CD8-positive, alpha-beta memory T cell (primary cell): ENCODE results near the gene SLC35E4. TPM values are rescaled to one million over a fixed set of nuclear protein-coding genes. Genes with fewer than 3 reads are reported as not detected.
"Not testable (repeated sequence)": the region's sequence is repeated elsewhere in the genome, so short reads cannot be mapped to it uniquely, and the experiment has no call there.

Source experiments
- CTCF ChIA-PET: fragments of 350-600 bp; sonication (Branson Sonifier 250); formaldehyde crosslinking; loops from one replicate; lab custom pipeline; 2021; ENCODE audit warnings: antibody characterized with exemption; lab: Charles Lee
- POLR2A ChIA-PET: fragments of 350-600 bp; sonication (Branson Sonifier 250); formaldehyde crosslinking; loops from one replicate; lab custom pipeline; 2021; ENCODE audit warnings: antibody characterized with exemption; lab: Charles Lee
- DNase-seq, 5 donors: peaks; one replicate each; pipeline versions ENCODE4 v3.0.0 to v3.0.0-alpha.2; 2020 to 2022; ENCODE audit warnings: mixed read lengths in 1 of 5
- H3K27ac ChIP-seq: one replicate; pipeline ENCODE4 v1.7.0; 2013; ENCODE audit warnings: low read depth, mild to moderate bottlenecking, low read length, moderate library complexity
- H3K27me3 ChIP-seq: 2 replicates; pipeline ENCODE4 v1.7.0; 2013; ENCODE audit warnings: low read length, mild to moderate bottlenecking; ENCODE audit not compliant: insufficient read depth, poor library complexity, severe bottlenecking
- H3K36me3 ChIP-seq: 2 replicates; pipeline ENCODE4 v1.7.0; 2013; ENCODE audit warnings: mild to moderate bottlenecking, low read length, moderate library complexity; ENCODE audit not compliant: insufficient read depth
- H3K4me1 ChIP-seq: 2 replicates; pipeline ENCODE4 v1.7.0; 2013; ENCODE audit warnings: mild to moderate bottlenecking, low read length, moderate library complexity; ENCODE audit not compliant: insufficient read depth
- H3K4me3 ChIP-seq: 2 replicates; pipeline ENCODE4 v1.7.0; 2013; ENCODE audit warnings: mild to moderate bottlenecking, low read length
- H3K9me3 ChIP-seq: 2 replicates; pipeline ENCODE4 v1.7.0; 2013; ENCODE audit warnings: mild to moderate bottlenecking, low read length
- H3K27ac Mint-ChIP-seq, 8 donors: one replicate each; pipeline ENCODE4 v1.8.0; 2020 to 2021; ENCODE audit warnings: mixed read lengths in 8 of 8, mild to moderate bottlenecking in 6 of 8, inconsistent platforms in 3 of 8, moderate library complexity in 3 of 8
- H3K27me3 Mint-ChIP-seq, 2 donors: one replicate each; pipeline ENCODE4 v1.8.0; 2020 to 2021; ENCODE audit warnings: mixed read lengths in 2 of 2, mild to moderate bottlenecking in 1 of 2, moderate library complexity in 1 of 2
- H3K36me3 Mint-ChIP-seq, 3 donors: one replicate each; pipeline ENCODE4 v1.8.0; 2020 to 2021; ENCODE audit warnings: mixed read lengths in 3 of 3, inconsistent platforms in 1 of 3, mild to moderate bottlenecking in 1 of 3
- H3K4me1 Mint-ChIP-seq, 3 donors: one replicate each; pipeline ENCODE4 v1.8.0; 2020 to 2021; ENCODE audit warnings: mixed read lengths in 3 of 3, inconsistent platforms in 1 of 3, mild to moderate bottlenecking in 1 of 3
- H3K4me3 Mint-ChIP-seq, 7 donors: one replicate each; pipeline ENCODE4 v1.8.0; 2020 to 2021; ENCODE audit warnings: mixed read lengths in 7 of 7, mild to moderate bottlenecking in 6 of 7, moderate library complexity in 4 of 7, inconsistent platforms in 2 of 7
- H3K9me3 Mint-ChIP-seq, 5 donors: one replicate each; pipeline ENCODE4 v1.8.0; 2020 to 2022; ENCODE audit warnings: mixed read lengths in 5 of 5, mild to moderate bottlenecking in 3 of 5, moderate library complexity in 2 of 5, inconsistent platforms in 1 of 5
- polyA plus RNA-seq: library from polyadenylated mRNA; unstranded; fragments of 300-500 nt; fragmentation: Illumina TruSeq; gene quantifications from one replicate; pipeline ENCODE4 v1.2.3, GENCODE V29; 2021
- total RNA-seq, 2 experiments: library from RNA; stranded (reverse); gene quantifications; one replicate each; pipeline ENCODE4 v1.2.3, GENCODE V29; 2021

SLC35E4 gene
- total and polyA plus RNA-seq, 3 experiments from 2014 or later: 3.3 to 8.4 (median 7.1) TPM

DNA sequence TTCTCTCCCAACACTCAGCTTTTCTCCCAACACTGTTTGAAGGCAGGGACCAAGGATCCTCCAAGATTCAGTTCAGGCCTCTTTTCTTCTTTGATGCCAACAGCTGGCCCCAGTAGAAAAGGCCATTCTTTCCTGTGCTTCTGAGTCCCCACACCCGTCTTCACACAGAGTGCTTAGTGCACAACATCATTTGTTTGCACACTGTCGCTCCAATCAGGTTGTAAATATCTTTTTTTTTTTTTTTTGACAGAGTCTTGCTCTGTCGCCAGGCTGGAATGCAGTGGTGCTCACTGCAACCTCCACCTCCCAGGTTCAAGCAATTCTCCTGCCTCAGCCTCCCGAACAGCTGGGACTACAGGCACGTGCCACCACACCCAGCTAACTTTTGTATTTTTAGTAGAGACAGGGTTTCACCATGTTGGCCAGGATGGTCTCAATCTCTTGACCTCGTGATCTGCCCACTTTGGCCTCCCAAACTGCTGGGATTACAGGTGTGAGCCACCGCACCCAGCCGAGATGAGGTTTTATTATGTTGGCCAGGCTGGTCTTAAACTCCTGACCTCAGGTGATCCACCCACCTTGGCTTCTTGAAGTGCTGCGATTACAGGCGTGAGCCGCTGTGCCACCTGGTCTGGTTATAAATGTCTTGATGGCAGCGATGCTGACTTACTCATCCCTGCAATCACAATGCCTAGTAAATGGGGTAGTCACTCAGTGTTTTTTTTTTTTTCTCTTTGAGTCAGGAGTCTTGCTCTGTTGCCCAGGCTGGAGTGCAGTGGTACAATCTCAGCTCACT is 44.5 kb downstream of the SLC35E4 start:
- H3K4me3 Mint-ChIP-seq, CTCF ChIA-PET, H3K27ac Mint-ChIP-seq, H3K4me1 ChIP-seq, H3K9me3 ChIP-seq, DNase-seq, H3K27me3 ChIP-seq, H3K36me3 Mint-ChIP-seq, H3K27ac ChIP-seq, H3K4me1 Mint-ChIP-seq, POLR2A ChIA-PET, H3K36me3 ChIP-seq, H3K4me3 ChIP-seq, H3K9me3 Mint-ChIP-seq: not testable (repeated sequence)
- H3K27me3 Mint-ChIP-seq: peaks cover 7 to 18% of the 10 kb centered on the region in 2 donors

DNA sequence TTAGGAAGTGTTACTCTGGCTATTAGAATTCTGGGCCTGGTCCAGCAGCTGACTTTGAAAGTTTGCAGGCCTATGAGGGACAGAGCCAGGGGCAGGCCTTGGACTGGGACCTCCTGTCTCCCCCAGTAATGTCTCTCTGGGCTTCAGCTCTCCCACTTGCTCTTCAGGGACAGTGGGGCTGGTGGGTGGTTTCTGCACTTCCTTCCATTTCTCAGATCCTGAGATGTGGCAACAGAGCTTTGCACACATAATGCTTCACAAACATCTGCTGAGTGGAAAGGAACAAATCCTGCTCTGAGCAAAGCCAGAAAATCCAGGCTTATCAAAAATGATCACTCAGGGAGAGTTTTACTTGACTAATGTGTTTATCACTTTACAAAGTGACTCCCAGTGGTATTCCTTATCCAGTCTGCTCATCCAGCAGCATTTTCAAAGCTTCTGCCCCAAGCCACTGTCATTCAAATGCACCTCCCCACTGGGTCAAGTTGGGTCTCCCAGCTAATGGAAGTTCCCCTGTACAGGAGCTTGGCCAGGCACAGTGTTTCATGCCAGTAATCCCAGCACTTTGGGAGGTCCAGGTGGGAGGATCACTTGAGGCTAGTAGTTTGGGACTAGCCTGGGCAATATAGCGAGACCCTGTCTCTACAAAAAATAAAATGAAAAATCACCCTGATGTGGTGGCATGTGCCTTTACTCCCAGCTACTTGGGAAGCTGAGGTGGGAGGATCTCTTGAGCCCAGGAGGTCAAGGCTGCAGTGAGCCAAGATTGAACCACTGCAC is 45.6 kb downstream of the SLC35E4 start:
- H3K4me1 Mint-ChIP-seq: no peaks in the 10 kb centered on the region
- H3K4me3 Mint-ChIP-seq: no peak overlapping the region
- POLR2A ChIA-PET: no interaction called here
- peaks cover 10 to 19% of the 10 kb centered on the region in 2 donors for H3K27me3 Mint-ChIP-seq
- H3K27ac ChIP-seq: no peak overlapping the region
- CTCF ChIA-PET: no interaction called here
- DNase-seq: no peak
- H3K9me3 Mint-ChIP-seq: no peaks in the 10 kb centered on the region
- H3K27ac Mint-ChIP-seq: peak overlapping the region in 1 of 8 donors; percentile 29
- H3K36me3 ChIP-seq: no peaks in the 10 kb centered on the region
- no peaks in the 10 kb centered on the region for H3K9me3 ChIP-seq
- no peak overlapping the region for H3K4me3 ChIP-seq
- H3K27me3 ChIP-seq: no peaks in the 10 kb centered on the region
- H3K4me1 ChIP-seq: no peaks in the 10 kb centered on the region
- no peaks in the 10 kb centered on the region for H3K36me3 Mint-ChIP-seq

GRCh38 chr22:30681831-30682230 is 46.2 kb downstream of the SLC35E4 start:
- H3K4me3 ChIP-seq: no peak overlapping the region
- H3K4me1 ChIP-seq: no peaks in the 10 kb centered on the region
- Mint-ChIP-seq H3K36me3 (no peaks in the 10 kb centered on the region), H3K4me1 (no peaks in the 10 kb centered on the region), H3K27me3 (peaks cover 8 to 14% of the 10 kb centered on the region in 2 donors), H3K4me3 (no peak overlapping the region), H3K9me3 (no peaks in the 10 kb centered on the region), H3K27ac (no peak overlapping the region)
- no peaks in the 10 kb centered on the region for H3K9me3 ChIP-seq
- CTCF ChIA-PET: no interaction called here
- H3K27ac ChIP-seq: no peak overlapping the region
- no peaks in the 10 kb centered on the region for H3K36me3 ChIP-seq
- DNase-seq: no peak
- POLR2A ChIA-PET: no interaction called here
- no peaks in the 10 kb centered on the region for H3K27me3 ChIP-seq

- no peaks in the 10 kb centered on the region for H3K4me1 ChIP-seq
- POLR2A ChIA-PET: no interaction called here
- H3K27ac Mint-ChIP-seq: no peak overlapping the region
These were observed 49.6 kb downstream of the SLC35E4 start for GRCh38 chr22:30685178-30685577.

DNA sequence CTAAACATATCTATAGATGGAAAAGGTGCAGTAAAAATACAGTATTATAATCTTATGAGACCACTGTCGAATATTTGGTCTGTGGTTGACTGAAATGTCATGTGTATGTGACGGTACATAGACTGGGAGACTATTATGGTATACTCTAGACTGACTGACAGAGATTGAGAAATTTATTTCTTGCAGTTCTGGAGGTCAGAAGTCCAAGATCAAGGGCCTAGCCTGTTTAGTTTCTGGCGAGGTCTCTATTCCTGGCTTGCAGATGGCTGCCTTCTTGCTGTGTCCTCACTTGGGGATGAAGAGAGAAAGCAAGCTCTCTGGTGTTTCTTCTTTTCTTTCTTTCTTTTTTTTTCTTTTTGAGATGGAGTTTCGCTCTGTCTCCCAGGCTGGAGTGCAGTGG is 51.8 kb downstream of the SLC35E4 start:
- H3K36me3 ChIP-seq: no peaks in the 10 kb centered on the region
- no peaks in the 10 kb centered on the region for H3K36me3 Mint-ChIP-seq
- ChIA-PET CTCF (no interaction called here), POLR2A (no interaction called here)
- no peaks in the 10 kb centered on the region for H3K9me3 ChIP-seq
- H3K4me3 Mint-ChIP-seq: no peak overlapping the region
- H3K27me3 Mint-ChIP-seq: peaks cover 9 to 10% of the 10 kb centered on the region in 2 donors
- no peak overlapping the region for H3K4me3 ChIP-seq
- DNase-seq: no peak
- H3K27ac ChIP-seq: no peak overlapping the region
- no peaks in the 10 kb centered on the region for H3K9me3 Mint-ChIP-seq
- H3K4me1 ChIP-seq: no peaks in the 10 kb centered on the region
- H3K4me1 Mint-ChIP-seq: no peaks in the 10 kb centered on the region
- no peaks in the 10 kb centered on the region for H3K27me3 ChIP-seq
- no peak overlapping the region for H3K27ac Mint-ChIP-seq

More at GRCh38 chr22:30685178-30685577, 49.6 kb downstream of the SLC35E4 start:
- Histone ChIP-seq H3K9me3 (no peaks in the 10 kb centered on the region), H3K4me3 (no peak overlapping the region), H3K36me3 (no peaks in the 10 kb centered on the region), H3K27me3 (no peaks in the 10 kb centered on the region), H3K27ac (no peak overlapping the region)
- no peak overlapping the region for H3K4me3 Mint-ChIP-seq
- no peaks in the 10 kb centered on the region for H3K9me3 Mint-ChIP-seq
- H3K36me3 Mint-ChIP-seq: no peaks in the 10 kb centered on the region
- CTCF ChIA-PET: interaction anchor here (1.3 kb wide), 1 partner anchor 50 kb away, joined by 3 read pairs; the partner anchor contains the start of gene SLC35E4
- DNase-seq: no peak
- H3K27me3 Mint-ChIP-seq: peaks cover 7% of the 10 kb centered on the region in 2 donors
- no peaks in the 10 kb centered on the region for H3K4me1 Mint-ChIP-seq

- no peaks in the 10 kb centered on the region for H3K9me3 ChIP-seq
- peaks cover 5 to 11% (median 5%) of the 10 kb centered on the region in 3 donors for H3K4me1 Mint-ChIP-seq
- H3K4me3 ChIP-seq: no peak overlapping the region
- no peaks in the 10 kb centered on the region for H3K27me3 ChIP-seq
- no peak overlapping the region for H3K27ac Mint-ChIP-seq
- no peak for DNase-seq
- no peak overlapping the region for H3K27ac ChIP-seq
- peaks cover 9 to 17% of the 10 kb centered on the region in 2 donors for H3K27me3 Mint-ChIP-seq
- ChIA-PET POLR2A (no interaction called here), CTCF (no interaction called here)
- no peaks in the 10 kb centered on the region for H3K36me3 Mint-ChIP-seq
- H3K4me3 Mint-ChIP-seq: no peak overlapping the region
- H3K9me3 Mint-ChIP-seq: no peaks in the 10 kb centered on the region
- H3K4me1 ChIP-seq: no peaks in the 10 kb centered on the region
- H3K36me3 ChIP-seq: no peaks in the 10 kb centered on the region
These were observed 54.0 kb downstream of the SLC35E4 start for GRCh38 chr22:30689622-30690021.

- peak overlapping the region in 1 of 7 donors; percentile 67 for H3K4me3 Mint-ChIP-seq
- POLR2A ChIA-PET: no interaction called here
- peaks cover 9 to 15% of the 10 kb centered on the region in 2 donors for H3K27me3 Mint-ChIP-seq
- no peaks in the 10 kb centered on the region for H3K9me3 Mint-ChIP-seq
- H3K36me3 ChIP-seq: no peaks in the 10 kb centered on the region
- H3K27ac Mint-ChIP-seq: no peak overlapping the region
- CTCF ChIA-PET: interaction anchor here (0.5 kb wide), 1 partner anchor 49 kb away, joined by 3 read pairs; no protein-coding TSS in a partner anchor
- no peak overlapping the region for H3K4me3 ChIP-seq
- no peak overlapping the region for H3K27ac ChIP-seq
- H3K9me3 ChIP-seq: no peaks in the 10 kb centered on the region
- DNase-seq: no peak
- no peaks in the 10 kb centered on the region for H3K36me3 Mint-ChIP-seq
- H3K4me1 Mint-ChIP-seq: peaks cover 11 to 17% (median 12%) of the 10 kb centered on the region in 3 donors
- no peaks in the 10 kb centered on the region for H3K4me1 ChIP-seq
- no peaks in the 10 kb centered on the region for H3K27me3 ChIP-seq
These were observed 55.6 kb downstream of the SLC35E4 start for GRCh38 chr22:30691204-30691603.

GRCh38 chr22:30694171-30694639 is 58.6 kb downstream of the SLC35E4 start:
- H3K4me3 ChIP-seq: peak overlapping the region; percentile 69
- no peaks in the 10 kb centered on the region for H3K9me3 Mint-ChIP-seq
- no peaks in the 10 kb centered on the region for H3K4me1 ChIP-seq
- H3K27me3 ChIP-seq: no peaks in the 10 kb centered on the region
- peaks cover 8 to 15% of the 10 kb centered on the region in 2 donors for H3K27me3 Mint-ChIP-seq
- H3K4me1 Mint-ChIP-seq: peaks cover 11 to 17% (median 14%) of the 10 kb centered on the region in 3 donors
- no peaks in the 10 kb centered on the region for H3K36me3 Mint-ChIP-seq
- ChIA-PET POLR2A (interaction anchor here (1.3 kb wide), 1 partner anchor 60 kb away, joined by 8 read pairs; no protein-coding TSS in a partner anchor), CTCF (interaction anchor here (0.5 kb wide), 1 partner anchor 73 kb away, joined by 3 read pairs; no protein-coding TSS in a partner anchor)
- H3K9me3 ChIP-seq: no peaks in the 10 kb centered on the region
- peak; percentile 37 to 68 (median 43) for DNase-seq
- peak overlapping the region; percentile 24 for H3K27ac ChIP-seq
- H3K4me3 Mint-ChIP-seq: peak overlapping the region; percentile 90 to 97 (median 93)
- peak overlapping the region; percentile 57 to 92 (median 82) for H3K27ac Mint-ChIP-seq
- no peaks in the 10 kb centered on the region for H3K36me3 ChIP-seq
